ENCODE data around the gene HOXB5.
A peak's percentile ranks its signal among the peaks of the same experiment; 100 is the strongest.

Gene HOXB5

GRCh38 chr17:48558057-48558830 is 35.3 kb downstream of the HOXB5 start:
- DNase-seq (ENCODE audit: low read depth) = no peak
- H3K4me3 ChIP-seq (ENCODE audit: control insufficient read depth, low read depth, low read length) = peak overlapping the region; percentile 20
- no peak for TF ChIP-seq CTCF (conservative IDR thresholded peaks at IDR 0.05; ENCODE audit: control insufficient read depth, insufficient read depth, low read depth, low read length)

- H3K4me3 ChIP-seq (ENCODE audit: control insufficient read depth, low read depth, low read length) = peak overlapping the region; percentile 15
- TF ChIP-seq CTCF (conservative IDR thresholded peaks at IDR 0.05; ENCODE audit: control insufficient read depth, insufficient read depth, low read depth, low read length) = no peak
- DNase-seq (ENCODE audit: low read depth) = peak; percentile 62
Observed at GRCh38 chr17:48556576-48557401, 36.8 kb downstream of the HOXB5 start.

GRCh38 chr17:48556229-48556575 is 37.4 kb downstream of the HOXB5 start:
- no peak for DNase-seq (ENCODE audit: low read depth)
- no peak overlapping the region for H3K4me3 ChIP-seq (ENCODE audit: control insufficient read depth, low read depth, low read length)
- TF ChIP-seq CTCF (conservative IDR thresholded peaks at IDR 0.05; ENCODE audit: control insufficient read depth, insufficient read depth, low read depth, low read length) = no peak

- peak; percentile 96 for DNase-seq (ENCODE audit: low read depth)
- peak overlapping the region; percentile 50 for H3K4me3 ChIP-seq (ENCODE audit: control insufficient read depth, low read depth, low read length)
- TF ChIP-seq CTCF (conservative IDR thresholded peaks at IDR 0.05; ENCODE audit: control insufficient read depth, insufficient read depth, low read depth, low read length) = no peak
Observed at GRCh38 chr17:48555258-48556228, 38.0 kb downstream of the HOXB5 start.

GRCh38 chr17:48554412-48555257 is 38.9 kb downstream of the HOXB5 start:
- no peak for TF ChIP-seq CTCF (conservative IDR thresholded peaks at IDR 0.05; ENCODE audit: control insufficient read depth, insufficient read depth, low read depth, low read length)
- no peak for DNase-seq (ENCODE audit: low read depth)
- peak overlapping the region; percentile 50 for H3K4me3 ChIP-seq (ENCODE audit: control insufficient read depth, low read depth, low read length)
